Bone marrow (tissue), 2 donors: ENCODE measurements around the gene CSHL1.
"Not testable (repeated sequence)": the region's sequence is repeated elsewhere in the genome, so short reads cannot be mapped to it uniquely, and the experiment has no call there.

ENCODE experiments used
- DNase-seq, 2 donors: peaks; one replicate each; lab custom pipeline; 2025; lab: John Stamatoyannopoulos, UW

CSHL1 gene

GRCh38 chr17:63889026-63889848 is 21.8 kb downstream of the CSHL1 start:
- peak in 1 of 2 donors; percentile 42 for DNase-seq

GRCh38 chr17:63885119-63885518 is 25.9 kb downstream of the CSHL1 start:
- DNase-seq, result not testable (repeated sequence)

GRCh38 chr17:63882626-63883126 is 28.4 kb downstream of the CSHL1 start:
- not testable (repeated sequence) for DNase-seq

GRCh38 chr17:63881935-63882601 is 29.0 kb downstream of the CSHL1 start, which contains the start of gene GH2:
Gene GH2, minus strand, starts transcription at chr17:63881944. Its CDS starts 143 bp downstream, at chr17:63881801.
- DNase-seq, result peak in 1 of 2 donors; percentile 4

GRCh38 chr17:63881337-63881736 is 29.7 kb downstream of the CSHL1 start:
- not testable (repeated sequence) for DNase-seq

GRCh38 chr17:63880706-63881105 is 30.4 kb downstream of the CSHL1 start:
- no peak for DNase-seq

GRCh38 chr17:63878413-63878812 is 32.6 kb downstream of the CSHL1 start:
- DNase-seq, result not testable (repeated sequence)

GRCh38 chr17:63874693-63875092 is 36.4 kb downstream of the CSHL1 start:
- not testable (repeated sequence) for DNase-seq

GRCh38 chr17:63874061-63874626 is 36.9 kb downstream of the CSHL1 start:
- DNase-seq, result not testable (repeated sequence)

- not testable (repeated sequence) for DNase-seq
Observed at GRCh38 chr17:63873577-63873976, 37.5 kb downstream of the CSHL1 start, which contains the start of gene CSH2. Gene CSH2, minus strand, starts transcription at chr17:63873677. Its CDS starts 63 bp downstream, at chr17:63873614.

- not testable (repeated sequence) for DNase-seq
Observed at GRCh38 chr17:63871646-63872365, 39.3 kb downstream of the CSHL1 start.

GRCh38 chr17:63870292-63870665 is 40.8 kb downstream of the CSHL1 start:
- not testable (repeated sequence) for DNase-seq

GRCh38 chr17:63869491-63870291 is 41.4 kb downstream of the CSHL1 start:
- not testable (repeated sequence) for DNase-seq

GRCh38 chr17:63866625-63867024 is 44.4 kb downstream of the CSHL1 start:
- not testable (repeated sequence) for DNase-seq
